Stimulated activated CD4-positive, alpha-beta T cell treated with anti-CD3 and anti-CD28 coated beads, Interleukin-2, amount 100 ng/mL, for 4 hours (primary cell): ENCODE results near the gene SNX4.
A peak's percentile ranks its signal among the peaks of the same experiment; 100 is the strongest.
"Not testable (repeated sequence)": the region's sequence is repeated elsewhere in the genome, so short reads cannot be mapped to it uniquely, and the experiment has no call there.

Experiments
- DNase-seq: peaks from one replicate; pipeline ENCODE4 v3.0.0-alpha.2; 2020; ENCODE audit warnings: low read depth

Gene SNX4

DNA sequence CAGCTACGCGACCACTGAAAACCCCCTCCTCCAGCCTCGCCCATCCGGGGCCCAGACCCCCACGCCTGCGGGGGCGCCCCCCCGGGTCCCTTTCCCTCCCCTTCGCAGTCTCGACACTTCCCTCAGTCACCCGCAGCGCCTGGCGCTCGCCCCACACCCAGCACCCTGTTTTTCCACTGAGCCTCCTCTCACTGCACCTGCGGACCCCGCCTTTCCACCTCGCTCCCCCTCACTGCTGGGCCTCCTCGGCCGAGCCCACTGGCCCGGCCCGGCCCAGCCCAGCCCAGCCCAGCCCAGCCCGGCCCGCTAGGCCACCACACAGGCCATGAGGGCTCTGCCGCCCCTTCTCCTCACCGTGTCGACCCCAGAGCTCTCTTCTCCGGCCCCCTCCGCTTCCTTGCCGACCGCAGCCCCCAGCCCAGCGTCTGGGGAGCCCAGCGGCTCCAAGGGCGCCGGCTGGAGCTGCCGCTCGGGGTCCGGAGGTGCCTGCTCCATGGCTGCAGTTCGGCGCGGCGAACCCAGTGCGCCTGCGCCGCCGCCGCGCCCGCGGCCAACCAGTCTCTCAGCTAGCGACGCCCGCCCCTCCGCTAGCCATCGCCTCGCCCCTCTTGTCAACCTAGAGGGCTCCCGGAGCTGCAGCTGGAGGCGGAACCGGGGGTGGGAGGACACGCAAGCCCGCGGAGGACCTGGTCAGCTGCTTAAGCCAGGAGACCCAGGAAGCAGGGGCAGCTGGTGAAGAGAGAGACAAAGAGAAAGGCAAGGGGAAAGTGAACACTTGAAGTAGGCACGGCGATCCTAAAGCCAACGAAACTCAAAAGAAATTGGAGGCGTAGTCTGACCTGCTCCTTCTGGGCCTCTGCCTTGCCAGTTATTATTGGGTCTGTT lies at the start of gene SNX4:
SNX4 (minus strand) TSS at position 525 of the 885 bp plus-strand sequence; CDS start at position 495, 30 bp downstream.
- peak; percentile 76 for DNase-seq

DNA sequence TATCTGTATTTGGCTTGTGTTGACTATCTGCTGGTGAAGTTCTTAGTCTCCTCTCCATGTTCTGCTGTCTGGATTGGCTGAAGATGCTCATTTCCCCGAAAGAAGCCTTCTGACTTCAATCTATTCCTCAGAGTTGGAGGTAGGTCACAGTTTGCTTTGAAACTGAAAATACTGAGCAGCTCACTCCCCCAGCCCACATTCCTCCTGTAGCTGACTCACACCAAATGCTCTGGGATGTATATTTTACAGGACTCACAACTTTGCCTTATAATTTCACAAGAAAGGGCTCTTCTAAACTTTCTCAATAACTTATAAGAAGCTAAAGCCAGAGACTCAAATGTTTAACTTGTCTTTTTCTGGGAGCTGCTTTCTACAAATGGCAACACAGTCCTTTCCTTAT lies 36.3 kb upstream of the SNX4 start:
- DNase-seq: no peak

DNA sequence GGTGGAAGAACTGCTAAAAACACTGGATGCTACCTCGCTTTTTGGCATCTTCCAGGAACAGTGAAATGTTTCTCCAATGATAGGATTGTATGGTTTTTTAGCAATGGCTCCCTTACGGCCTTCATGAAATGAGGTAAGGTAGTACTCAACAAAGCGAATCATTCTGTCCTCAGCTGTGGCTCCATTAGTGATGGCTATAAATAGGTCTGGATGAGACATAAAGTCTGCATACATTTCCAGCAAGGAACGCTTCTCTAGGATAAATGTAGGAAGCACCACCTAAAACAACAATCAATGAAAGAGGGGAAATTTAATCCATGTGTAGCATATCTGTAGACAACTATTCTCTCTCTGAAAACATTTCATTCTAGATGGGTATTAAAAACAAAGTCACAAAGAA lies 32.4 kb upstream of the SNX4 start:
- no peak for DNase-seq

DNA sequence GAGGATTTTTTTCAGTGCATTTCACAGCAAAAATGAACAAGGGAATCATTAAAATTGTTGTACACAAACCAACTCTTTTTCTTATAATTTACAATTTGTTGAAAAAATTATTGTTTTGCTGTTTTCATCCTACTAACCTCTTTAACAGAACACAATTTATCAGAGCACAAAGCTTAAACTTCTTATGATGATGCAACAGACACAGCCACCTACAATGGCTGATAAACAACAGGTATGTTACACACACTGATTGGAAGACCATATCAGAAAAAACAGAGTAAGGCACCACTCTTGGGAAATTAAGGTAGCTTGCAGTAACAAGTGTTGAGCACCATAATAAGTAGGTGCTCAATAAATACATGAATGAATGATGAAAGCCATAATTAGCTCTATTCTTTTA lies 8.9 kb upstream of the SNX4 start:
- DNase-seq: no peak

DNA sequence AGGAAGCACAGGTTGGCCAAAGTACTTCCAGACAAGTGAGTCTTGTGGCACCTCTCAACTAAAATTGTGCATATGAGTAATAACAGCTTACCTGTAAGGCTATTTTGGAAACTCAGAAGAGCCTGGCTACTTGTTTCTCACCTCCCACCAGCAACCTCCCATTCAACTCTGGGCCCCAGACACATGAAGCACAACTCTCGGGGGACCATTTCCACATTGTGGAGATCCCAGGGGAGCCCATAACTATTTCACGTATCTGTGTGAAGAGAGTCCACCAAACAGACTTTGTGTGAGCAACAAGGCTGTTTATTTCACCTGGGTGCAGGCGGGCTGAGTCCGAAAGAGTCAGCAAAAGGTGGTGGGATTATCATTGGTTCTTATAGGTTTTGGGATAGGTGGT lies 5.2 kb upstream of the SNX4 start:
- no peak for DNase-seq

DNA sequence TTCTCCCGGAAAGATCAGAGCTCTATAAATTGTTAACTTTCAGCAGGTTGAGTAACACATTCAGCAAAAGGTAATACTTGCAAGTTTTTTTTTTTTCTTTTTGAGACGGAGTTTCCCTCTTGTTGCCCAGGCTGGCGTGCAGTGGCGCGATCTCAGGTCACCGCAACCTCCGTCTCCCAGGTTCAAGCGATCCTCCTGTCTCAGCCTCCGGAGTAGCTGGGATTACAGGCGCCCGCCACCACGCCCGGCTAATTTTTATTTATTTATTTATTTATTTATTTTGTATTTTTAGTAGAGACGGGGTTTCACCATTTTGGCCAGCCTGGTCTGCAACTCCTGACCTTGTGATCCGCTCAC lies 539 bp upstream of the SNX4 start:
- not testable (repeated sequence) for DNase-seq

DNA sequence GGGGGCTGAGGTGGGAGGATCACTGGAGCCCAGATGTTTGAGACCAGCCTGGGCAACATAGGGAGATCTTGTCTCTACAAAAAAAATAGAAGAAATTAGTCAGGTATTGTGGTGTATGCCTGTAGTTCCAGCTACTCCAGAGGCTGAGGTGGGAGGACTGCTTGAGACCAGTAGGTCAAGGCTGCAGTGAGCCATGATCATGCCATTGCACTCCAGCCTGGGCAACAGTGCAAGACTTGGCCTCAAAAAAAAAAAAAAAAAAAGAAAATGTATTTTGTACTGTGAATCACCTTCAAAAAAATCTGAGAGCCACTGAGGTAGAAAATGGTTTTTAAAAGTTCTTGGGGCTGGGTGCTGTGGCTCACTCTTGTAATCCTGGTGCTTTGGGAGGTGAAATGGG lies 4.6 kb downstream of the SNX4 start:
- no peak for DNase-seq

DNA sequence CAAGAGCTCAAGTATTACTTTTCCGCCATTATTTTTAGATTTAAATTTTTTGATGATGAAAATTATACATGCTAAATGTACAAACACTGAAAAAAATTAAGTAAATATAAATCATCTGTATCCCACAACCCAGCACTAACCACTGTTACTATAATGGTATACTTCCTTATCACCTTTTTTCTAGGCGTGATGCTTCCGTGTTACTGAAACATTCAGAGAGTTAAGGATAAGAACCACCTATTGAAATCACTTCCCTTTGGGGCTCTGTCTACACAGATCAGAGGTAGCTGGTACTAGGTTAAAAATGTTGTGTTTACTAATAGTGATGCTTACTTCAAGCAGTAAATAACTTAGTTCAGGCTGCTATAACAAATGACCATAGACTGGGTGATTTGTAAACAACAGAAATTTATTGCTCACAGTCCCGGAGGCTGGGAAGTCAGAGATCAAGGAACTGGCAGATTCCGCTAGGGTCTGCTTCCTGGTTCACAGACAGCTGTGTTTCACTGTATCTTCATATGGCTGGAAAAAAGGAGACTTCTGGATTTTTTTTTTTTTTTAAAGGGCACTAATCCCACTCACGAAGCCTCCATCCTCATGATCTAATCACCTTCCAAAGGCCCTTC lies 6.4 kb downstream of the SNX4 start:
- DNase-seq: no peak

DNA sequence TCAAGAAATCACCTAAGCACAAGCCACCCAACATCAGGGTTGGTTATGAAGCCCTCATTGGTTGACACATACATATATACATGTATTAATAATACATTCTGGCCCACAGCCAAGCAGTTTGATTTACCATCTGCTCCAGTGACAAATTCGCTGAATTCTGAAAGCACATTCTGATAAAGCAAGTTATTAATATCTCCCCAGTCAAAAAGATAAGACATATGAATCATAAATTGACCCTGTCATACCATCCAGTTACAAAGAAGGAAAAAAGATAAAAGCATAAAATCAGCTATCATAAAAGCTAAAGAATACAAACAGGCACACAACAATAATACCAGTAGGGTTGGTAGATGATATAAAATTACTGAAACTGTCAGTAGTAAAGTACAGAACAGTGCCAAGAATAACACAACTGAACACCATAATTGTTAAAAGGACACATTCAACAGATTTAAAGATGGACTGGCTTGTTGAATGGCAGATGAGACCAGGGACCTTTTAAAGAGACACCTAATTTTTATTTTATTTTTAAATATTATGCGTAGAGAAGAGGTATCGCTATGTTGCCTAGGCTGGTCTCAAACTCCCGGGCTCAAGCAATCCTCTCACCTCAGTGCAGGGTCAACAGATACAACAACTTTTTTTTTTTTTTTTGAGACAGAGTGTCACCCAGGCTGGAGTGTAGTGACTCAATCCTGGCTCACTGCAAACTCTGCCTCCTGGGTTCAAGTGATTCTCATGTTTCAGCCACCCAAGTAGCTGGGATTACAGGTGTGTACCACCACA lies 7.7 kb downstream of the SNX4 start:
- peak; percentile 13 for DNase-seq

DNA sequence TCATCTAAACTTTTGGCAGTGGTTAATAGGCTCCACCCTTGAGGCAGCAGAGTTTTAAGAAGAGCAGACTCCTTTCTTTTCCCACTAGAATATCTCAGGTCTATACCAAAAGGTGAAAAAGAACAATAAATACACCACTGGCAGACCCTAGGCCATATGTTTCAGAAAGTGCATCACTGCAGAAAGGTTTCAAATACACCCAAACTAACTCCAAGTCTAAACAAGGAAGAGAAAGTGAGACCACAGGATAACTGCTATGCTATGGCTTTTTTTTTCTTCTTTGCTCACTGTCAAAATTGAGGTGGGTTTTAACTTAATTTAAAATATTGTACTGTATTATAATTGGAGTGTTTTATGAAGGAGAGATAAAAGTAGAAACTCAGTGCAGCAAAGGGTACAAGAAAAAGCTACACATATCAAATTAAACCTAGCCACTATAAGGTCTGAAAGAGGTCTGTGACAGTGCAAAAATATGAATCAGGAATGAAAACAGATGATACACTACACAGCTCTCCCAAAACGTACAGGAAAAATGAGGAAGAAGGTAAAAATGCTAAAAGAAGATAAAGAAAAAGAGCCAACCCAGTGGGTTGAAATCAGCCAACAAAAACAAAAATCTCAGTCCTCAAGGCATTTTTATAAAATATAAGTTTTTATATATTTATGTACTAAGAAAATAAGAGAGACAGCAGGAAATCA lies 8.4 kb downstream of the SNX4 start:
- no peak for DNase-seq

DNA sequence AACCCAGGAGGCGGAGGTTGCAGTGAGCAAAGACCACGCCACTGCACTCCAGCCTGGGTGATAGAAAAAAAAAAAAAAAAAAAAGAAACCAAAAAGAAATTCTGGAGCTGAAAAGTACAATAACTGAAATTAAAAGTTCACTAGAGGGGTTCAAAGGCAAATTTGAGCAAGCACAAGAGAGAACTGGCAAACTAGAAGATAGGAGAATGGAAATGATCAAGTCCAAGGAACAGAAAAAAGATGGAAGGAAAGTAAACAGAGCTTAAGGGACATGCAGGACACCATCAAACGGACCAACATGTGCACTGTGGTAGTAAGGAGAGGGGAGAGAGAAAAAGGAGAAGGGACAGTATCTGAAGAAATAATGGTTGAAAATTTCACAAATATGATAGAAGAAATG lies 12.9 kb downstream of the SNX4 start:
- DNase-seq: no peak

DNA sequence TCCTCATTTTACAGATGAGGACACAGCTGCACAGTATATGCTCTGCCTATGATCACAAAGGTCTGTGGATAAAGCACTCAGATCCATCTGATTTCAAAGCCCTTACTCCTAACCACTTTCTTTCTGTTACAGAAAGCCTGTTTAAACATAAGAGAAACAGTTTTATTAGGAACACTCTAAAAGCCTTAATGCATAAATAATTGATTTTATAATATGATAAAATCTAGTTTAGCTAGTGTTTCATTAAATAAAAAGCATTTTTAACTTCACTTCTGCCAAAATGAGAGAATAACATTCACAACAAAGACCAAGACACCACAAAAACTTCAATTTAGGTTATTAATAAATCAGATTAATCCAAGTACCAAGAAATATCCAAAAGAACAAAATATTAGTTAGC lies 21.4 kb downstream of the SNX4 start:
- DNase-seq: no peak

DNA sequence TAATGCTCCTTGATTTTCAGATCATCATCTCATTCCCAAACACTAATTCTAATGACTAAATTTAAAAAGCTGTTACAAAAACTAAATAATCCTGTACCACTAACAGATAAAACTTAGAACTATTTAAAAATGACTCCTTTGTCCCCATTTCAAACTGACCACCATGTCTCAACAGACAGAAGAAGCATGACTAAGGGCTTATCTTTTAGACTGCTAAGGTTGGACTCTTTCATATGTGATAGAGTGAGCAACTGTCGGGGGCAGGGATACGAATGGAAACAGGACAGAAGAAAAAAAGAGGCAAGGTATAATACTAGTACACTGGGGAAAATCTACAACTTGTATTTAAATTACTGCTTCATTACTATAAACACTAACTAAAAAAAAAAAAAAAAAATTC lies 23.3 kb downstream of the SNX4 start:
- DNase-seq: no peak

DNA sequence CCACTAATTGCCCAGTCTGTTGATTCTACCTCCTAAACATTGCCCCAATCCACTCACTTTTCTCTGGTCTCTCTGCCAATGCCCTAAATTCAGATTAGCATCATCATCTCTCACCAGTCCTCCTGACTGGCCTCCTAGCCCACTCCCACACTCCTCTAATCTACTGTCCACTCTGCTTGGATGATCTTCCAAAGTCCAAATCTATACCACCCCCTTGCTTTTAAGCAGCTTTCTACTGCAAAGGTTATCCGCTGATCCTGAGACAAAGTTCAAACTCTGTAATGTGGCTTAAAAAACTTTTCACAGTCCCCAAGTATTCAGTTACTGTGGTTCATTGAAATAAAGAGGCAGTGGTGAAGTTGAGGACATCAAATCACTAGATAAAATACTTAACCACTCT lies 37.6 kb downstream of the SNX4 start:
- no peak for DNase-seq

DNA sequence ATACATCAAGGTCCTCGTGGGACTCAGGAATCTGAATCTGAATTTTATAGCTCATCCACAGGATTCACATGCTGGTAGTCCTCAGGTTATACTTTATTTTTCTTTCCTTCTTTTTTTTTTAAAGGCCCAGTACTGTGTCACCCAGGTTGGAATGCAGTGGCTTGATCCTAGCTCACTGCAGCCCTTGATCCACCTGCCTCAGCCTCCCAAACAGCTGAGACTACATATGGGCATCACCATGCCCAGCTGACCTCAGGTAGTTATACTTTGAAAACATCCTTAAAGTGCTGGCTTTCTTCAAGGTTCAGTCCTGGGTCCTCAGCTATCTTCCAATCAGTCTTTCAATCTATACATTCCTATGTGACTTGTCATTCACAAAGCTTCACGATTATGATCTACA lies 38.2 kb downstream of the SNX4 start:
- no peak for DNase-seq

DNA sequence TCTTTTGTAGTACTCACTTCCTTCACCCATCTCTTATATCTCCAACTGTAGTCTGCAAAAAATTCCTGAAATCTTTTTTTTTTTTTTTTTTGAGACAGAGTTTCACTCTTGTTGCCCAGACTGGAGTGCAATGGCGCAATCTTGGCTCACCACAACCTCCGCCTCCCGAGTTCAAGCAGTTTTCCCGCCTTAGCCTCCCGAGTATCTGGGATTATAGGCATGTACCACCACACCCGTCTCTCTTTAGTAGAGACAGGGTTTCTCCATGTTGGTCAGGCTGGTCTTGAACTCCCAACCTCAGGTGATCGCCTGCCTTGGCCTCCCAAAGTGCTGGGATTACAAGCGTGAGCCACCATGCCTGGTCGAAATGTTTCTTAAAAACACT lies 38.6 kb downstream of the SNX4 start:
- not testable (repeated sequence) for DNase-seq

DNA sequence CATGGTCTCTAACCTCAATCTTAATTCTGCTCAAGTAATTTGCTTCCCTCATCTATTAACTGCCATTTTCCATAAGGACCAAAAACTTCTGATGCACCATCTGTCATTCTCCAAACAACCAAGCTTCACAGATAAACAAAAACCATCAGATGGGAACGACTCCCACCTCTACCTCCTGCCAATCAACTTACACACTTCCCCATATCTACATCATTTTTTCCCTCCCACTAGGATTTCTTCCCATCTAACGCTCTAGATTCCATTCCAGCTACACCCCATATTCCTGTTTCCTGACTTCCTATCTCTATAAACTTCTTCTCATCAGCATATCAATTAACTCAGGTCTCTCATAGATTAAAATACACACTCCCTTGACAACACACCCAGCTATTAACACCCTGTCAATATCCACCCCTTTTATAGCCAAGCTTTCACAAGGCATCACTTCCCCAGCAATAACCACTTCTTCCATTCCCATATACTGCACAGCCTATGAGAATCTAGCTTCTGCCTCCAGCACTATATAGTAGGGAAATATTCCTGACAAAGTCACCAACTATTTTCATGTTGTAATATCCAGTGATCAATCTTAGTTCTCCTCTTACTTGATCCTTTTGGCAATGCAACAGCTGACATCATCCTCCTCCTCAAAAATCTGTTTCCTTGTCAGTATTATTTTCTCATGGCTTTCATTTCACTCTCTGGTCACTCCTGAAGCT lies 39.2 kb downstream of the SNX4 start:
- no peak for DNase-seq

DNA sequence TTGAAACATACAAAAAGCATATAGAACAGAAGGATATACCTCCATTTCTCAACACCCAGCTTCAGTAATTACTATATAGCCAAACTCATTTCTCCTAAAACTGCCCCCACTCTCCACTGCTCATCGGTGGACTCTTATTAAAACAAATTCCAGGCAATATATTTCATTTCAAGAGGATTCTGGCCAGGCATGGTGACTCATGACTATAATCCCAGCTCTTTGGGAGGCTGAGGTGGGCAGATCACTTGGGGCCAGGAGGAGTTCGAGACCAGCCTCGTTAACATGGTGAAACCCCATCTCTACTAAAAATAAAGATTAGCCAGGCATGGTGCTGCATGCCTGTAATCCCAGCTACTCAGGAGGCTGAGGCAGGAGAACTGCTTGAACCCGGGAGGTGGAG lies 40.9 kb downstream of the SNX4 start:
- DNase-seq: no peak

DNA sequence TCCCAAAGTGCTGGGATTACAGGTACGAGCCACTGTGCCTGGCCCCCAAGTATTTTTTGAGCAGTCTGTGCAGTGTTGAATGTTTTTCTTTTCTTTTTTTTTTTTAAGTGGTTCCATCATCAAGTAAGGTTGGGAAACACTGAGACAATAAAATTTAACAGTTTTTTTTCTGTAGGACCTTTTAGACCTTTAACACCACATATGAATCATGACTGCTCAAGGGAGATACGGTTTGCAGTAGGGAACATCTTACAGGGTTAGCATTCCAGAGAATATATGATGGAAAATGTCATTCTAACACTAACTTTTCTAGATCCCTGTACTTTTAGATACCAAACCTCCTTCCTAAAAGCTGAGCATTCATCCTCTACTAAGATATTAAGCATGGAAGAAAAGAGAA lies 41.7 kb downstream of the SNX4 start:
- DNase-seq: no peak

DNA sequence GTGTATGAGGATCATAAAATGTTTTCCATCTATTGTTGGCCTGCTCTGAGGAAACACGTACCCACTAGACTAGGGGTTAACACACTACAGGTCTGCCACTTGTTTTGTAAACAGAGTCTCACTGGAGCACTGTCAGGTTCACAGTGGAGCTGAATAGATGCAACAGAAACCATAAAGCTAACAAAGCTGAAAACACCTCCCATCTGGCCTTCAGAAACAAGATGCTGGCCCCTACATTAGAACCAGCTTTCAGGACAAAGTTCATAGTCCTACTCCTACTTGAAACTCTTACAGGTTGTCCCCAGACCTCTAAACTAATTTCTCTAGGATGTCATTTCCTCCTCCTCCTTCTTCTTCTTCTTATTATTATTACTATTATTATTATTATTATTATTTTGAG lies 42.3 kb downstream of the SNX4 start:
- no peak for DNase-seq

DNA sequence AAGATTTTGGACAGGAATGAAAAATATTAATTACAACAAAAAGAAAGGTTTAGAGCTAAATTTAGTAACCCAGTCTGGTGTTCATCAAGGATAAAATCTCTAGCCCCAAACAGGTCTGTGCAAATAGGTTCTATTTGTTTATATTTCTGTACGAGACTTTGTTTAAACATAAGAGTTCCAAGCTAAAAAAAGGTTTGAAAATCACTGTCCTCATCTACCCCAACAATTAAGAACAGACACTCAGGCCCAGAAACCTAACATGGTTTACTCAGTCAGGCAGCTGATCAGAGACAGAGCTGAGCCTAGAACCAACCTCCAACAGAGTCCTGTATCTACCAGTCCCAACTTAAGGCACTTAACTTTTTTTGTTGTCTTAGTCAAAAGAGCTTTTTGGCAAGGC lies 49.3 kb downstream of the SNX4 start:
- DNase-seq: no peak
